ENCODE data around the gene MUC4. TPM values are rescaled to one million over a fixed set of nuclear protein-coding genes. Genes with fewer than 3 reads are reported as not detected.
"Not testable (repeated sequence)": the region's sequence is repeated elsewhere in the genome, so short reads cannot be mapped to it uniquely, and the experiment has no call there.

Gene MUC4
- total RNA-seq, 6 donors from 2014 or later: 4.6 to 75.4 (median 11.3) TPM

GRCh38 chr3:195731356-195731905 lies 80.3 kb downstream of the MUC4 start:
- H3K27ac ChIP-seq: no peak overlapping the region
- DNase-seq: no peak
- H3K27me3 ChIP-seq: no peaks in the 10 kb centered on the region
- H3K4me1 ChIP-seq: no peaks in the 10 kb centered on the region
- peaks cover 0 to 60% (median 5%) of the 10 kb centered on the region in 4 donors for H3K36me3 ChIP-seq
- no peak for ATAC-seq (ENCODE audit: low FRiP score in 2 of 2)
- no peaks in the 10 kb centered on the region for H3K9me3 ChIP-seq
- 92 to 94% methylated on average over 10 to 11 of the region's 11 CpGs for WGBS, 2 donors
- TF ChIP-seq POLR2A (IDR thresholded peaks at IDR 0.05) (no peak), POLR2AphosphoS5 (IDR thresholded peaks at IDR 0.05) (no peak), EP300 (IDR thresholded peaks at IDR 0.05) (no peak)
- TF ChIP-seq, protein P1, sequence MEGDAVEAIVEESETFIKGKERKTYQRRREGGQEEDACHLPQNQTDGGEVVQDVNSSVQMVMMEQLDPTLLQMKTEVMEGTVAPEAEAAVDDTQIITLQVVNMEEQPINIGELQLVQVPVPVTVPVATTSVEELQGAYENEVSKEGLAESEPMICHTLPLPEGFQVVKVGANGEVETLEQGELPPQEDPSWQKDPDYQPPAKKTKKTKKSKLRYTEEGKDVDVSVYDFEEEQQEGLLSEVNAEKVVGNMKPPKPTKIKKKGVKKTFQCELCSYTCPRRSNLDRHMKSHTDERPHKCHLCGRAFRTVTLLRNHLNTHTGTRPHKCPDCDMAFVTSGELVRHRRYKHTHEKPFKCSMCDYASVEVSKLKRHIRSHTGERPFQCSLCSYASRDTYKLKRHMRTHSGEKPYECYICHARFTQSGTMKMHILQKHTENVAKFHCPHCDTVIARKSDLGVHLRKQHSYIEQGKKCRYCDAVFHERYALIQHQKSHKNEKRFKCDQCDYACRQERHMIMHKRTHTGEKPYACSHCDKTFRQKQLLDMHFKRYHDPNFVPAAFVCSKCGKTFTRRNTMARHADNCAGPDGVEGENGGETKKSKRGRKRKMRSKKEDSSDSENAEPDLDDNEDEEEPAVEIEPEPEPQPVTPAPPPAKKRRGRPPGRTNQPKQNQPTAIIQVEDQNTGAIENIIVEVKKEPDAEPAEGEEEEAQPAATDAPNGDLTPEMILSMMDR (IDR thresholded peaks at IDR 0.05): no peak
- no peak overlapping the region for H3K4me3 ChIP-seq

- TF ChIP-seq, protein P1 (IDR thresholded peaks at IDR 0.05): no peak
- TF ChIP-seq EP300 (IDR thresholded peaks at IDR 0.05): no peak
- no peak for TF ChIP-seq POLR2A (IDR thresholded peaks at IDR 0.05)
- no peak for TF ChIP-seq POLR2AphosphoS5 (IDR thresholded peaks at IDR 0.05)
- H3K36me3 ChIP-seq: peaks cover 0 to 42% (median 5%) of the 10 kb centered on the region in 4 donors
- ATAC-seq (ENCODE audit: low FRiP score in 2 of 2): peak in 1 of 2 donors; percentile 16
- H3K4me3 ChIP-seq: no peak overlapping the region
- H3K9me3 ChIP-seq: no peaks in the 10 kb centered on the region
- no peak overlapping the region for H3K27ac ChIP-seq
- H3K4me1 ChIP-seq: no peaks in the 10 kb centered on the region
- no peaks in the 10 kb centered on the region for H3K27me3 ChIP-seq
- WGBS, 2 donors: 83 to 87% methylated on average over 18 of the region's 18 CpGs
- peak in 1 of 2 donors; percentile 40 for DNase-seq
Measured at GRCh38 chr3:195729476-195730251, 82.1 kb downstream of the MUC4 start.

DNA sequence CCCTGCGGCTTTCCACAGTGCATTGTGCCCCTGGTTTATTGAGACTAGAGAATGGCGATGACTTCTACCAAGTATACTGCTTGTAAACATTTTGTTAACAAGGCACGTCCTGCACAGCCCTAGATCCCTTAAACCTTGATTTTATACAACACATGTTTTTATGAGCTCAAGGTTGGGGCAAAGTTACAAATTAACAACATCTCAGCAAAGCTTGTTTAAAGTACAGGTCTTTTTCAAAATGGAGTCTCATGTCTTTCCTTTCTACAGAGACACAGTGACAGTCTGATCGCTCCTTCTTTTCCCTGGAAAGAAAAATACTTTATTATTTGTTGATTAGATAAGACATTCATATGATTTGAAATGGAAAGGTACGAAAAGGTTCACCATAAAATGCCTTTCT lies 82.9 kb downstream of the MUC4 start:
- DNase-seq; H3K27me3 ChIP-seq; H3K4me3 ChIP-seq; ATAC-seq (ENCODE audit: low FRiP score in 2 of 2); H3K27ac ChIP-seq; H3K9me3 ChIP-seq; H3K4me1 ChIP-seq: not testable (repeated sequence)
- peaks cover 0 to 40% (median 5%) of the 10 kb centered on the region in 4 donors for H3K36me3 ChIP-seq
- 91 to 92% methylated on average over 4 to 5 of the region's 5 CpGs for WGBS, 2 donors

GRCh38 chr3:195727606-195728195 lies 84.0 kb downstream of the MUC4 start:
- no peaks in the 10 kb centered on the region for H3K27me3 ChIP-seq
- H3K4me1 ChIP-seq: no peaks in the 10 kb centered on the region
- H3K27ac ChIP-seq: no peak overlapping the region
- WGBS, 2 donors: 38 to 47% methylated on average over 7 of the region's 7 CpGs
- no peak for ATAC-seq (ENCODE audit: low FRiP score in 2 of 2)
- H3K9me3 ChIP-seq: no peaks in the 10 kb centered on the region
- peaks cover 0 to 29% (median 3%) of the 10 kb centered on the region in 4 donors for H3K36me3 ChIP-seq
- no peak for TF ChIP-seq POLR2A (IDR thresholded peaks at IDR 0.05)
- TF ChIP-seq POLR2AphosphoS5 (IDR thresholded peaks at IDR 0.05): no peak
- no peak for TF ChIP-seq EP300 (IDR thresholded peaks at IDR 0.05)
- TF ChIP-seq, protein P1 (IDR thresholded peaks at IDR 0.05): no peak
- DNase-seq: no peak
- H3K4me3 ChIP-seq: no peak overlapping the region

GRCh38 chr3:195725916-195726740 lies 85.6 kb downstream of the MUC4 start:
- H3K4me3 ChIP-seq, H3K4me1 ChIP-seq, H3K27me3 ChIP-seq, H3K9me3 ChIP-seq, H3K27ac ChIP-seq: not testable (repeated sequence)
- ATAC-seq (ENCODE audit: low FRiP score in 2 of 2): peak in 1 of 2 donors; percentile 3
- peak in 1 of 2 donors; percentile 75 for DNase-seq
- H3K36me3 ChIP-seq: peaks cover 0 to 15% (median 3%) of the 10 kb centered on the region in 4 donors
- WGBS, 2 donors: 78 to 85% methylated on average over 23 to 32 of the region's 32 CpGs

DNA sequence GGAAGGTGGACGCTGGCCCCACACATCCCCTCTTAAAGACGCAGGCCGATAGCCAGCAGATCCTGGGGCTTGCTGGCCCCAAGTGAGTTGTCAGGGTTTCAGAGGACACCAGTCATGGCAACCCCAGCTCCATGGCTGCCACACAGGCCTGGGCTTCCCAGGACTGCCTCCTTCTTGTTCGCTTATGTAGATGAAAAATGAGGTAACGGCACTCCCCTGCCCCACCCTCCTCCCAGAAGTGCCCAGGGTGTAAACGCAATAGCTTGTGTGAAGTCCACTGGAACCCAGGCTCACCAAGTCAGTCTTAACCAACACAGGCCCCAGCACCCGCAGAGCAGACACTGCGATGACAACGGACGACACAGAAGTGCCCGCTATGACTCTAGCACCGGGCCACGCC lies 87.4 kb downstream of the MUC4 start:
- H3K4me1 ChIP-seq; H3K4me3 ChIP-seq; H3K36me3 ChIP-seq; ATAC-seq (ENCODE audit: low FRiP score in 2 of 2); H3K27me3 ChIP-seq; DNase-seq; H3K9me3 ChIP-seq; H3K27ac ChIP-seq: not testable (repeated sequence)
- no CpG with 5 or more reads among the region's 13 CpGs for WGBS, 2 donors

DNA sequence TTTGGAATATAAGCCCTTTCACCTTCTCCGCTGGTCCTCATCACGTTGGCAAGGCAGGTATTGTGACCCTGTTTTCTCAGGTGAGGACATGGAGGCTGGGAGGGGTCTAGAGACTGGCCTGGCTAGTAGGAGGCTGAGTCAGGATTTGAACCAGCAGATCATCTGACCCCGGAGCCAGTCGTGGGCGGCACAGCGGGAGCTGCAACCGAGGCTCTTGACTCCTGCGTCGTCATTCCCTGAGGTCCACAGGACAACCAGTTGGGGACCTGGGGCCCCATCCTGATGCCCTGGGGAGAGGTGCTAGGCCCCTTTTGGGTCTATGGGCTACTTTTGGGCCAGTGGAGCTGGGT lies 88.8 kb downstream of the MUC4 start:
- not testable (repeated sequence) for H3K36me3 ChIP-seq; H3K4me3 ChIP-seq; H3K27me3 ChIP-seq; H3K4me1 ChIP-seq; ATAC-seq (ENCODE audit: low FRiP score in 2 of 2); H3K9me3 ChIP-seq; H3K27ac ChIP-seq
- peak in 1 of 2 donors; percentile 62 for DNase-seq
- 68% methylated on average over 6 of the region's 9 CpGs; no CpG with 5 or more reads in 1 of the 2 donors for WGBS, 2 donors

GRCh38 chr3:195722139-195722995 lies 89.4 kb downstream of the MUC4 start:
- H3K4me1 ChIP-seq; ATAC-seq (ENCODE audit: low FRiP score in 2 of 2); DNase-seq; H3K4me3 ChIP-seq; H3K27ac ChIP-seq; H3K36me3 ChIP-seq; H3K27me3 ChIP-seq; H3K9me3 ChIP-seq: not testable (repeated sequence)
- WGBS, 2 donors: 62 to 89% methylated on average over 3 to 11 of the region's 21 CpGs

Data from upper lobe of left lung (tissue), 6 donors.